ENCODE measurements around the gene UBE2M.

DNA sequence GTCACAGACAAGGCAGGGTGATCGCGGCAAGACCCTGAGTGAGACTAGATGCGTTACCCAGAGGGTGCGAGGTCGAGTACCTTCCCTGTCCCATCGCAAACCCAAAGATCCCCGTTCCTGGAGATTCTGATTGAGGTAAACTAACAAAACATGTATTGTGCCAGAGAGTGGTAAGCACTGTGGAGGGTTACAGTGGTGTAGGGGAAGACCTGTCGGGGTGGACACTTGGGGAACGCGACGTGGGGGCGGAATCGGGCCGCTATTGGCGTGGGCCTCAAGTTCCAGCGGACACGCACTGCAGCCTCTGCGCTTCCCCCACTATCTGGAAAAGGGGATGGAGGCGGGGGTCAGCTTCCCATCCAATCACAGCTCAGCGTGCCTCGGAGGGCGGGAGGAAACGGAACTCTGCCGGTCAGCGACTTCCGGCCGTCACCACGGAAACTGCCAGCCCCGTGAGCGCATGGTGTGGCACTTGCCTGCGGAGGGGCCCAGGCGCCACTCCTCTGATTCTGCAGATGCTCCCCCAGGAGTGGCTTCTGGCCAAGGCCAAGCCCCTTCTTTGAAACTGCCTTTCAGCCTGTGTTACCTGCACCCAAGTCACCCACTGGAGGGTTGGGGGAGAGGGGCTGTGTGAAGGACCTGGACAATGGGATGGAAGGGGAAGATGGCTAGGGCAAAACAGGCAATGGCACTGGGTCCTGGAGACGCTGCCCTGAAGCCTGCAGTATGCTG is 1.0 kb upstream of the UBE2M start:
- TF ChIP-seq CTCF (IDR thresholded peaks at IDR 0.05) (no peak), POLR2A (IDR thresholded peaks at IDR 0.05) (no peak)
